Neuronal stem cell (in vitro differentiated cells): Measurements from ENCODE around the gene SNRK.

Experiments used
- DNase-seq: peaks from one replicate; pipeline ENCODE4 v3.0.0-alpha.2; 2013; ENCODE audit warnings: low spot score
- H2AFZ ChIP-seq: one replicate; pipeline ENCODE4 v1.6.1; 2013; ENCODE audit warnings: mild to moderate bottlenecking, low read length, inconsistent platforms
- H2AK5ac ChIP-seq: 2 replicates; pipeline ENCODE4 v1.6.1; 2013; ENCODE audit warnings: low read depth, mild to moderate bottlenecking, inconsistent platforms, low read length, moderate library complexity, mixed read lengths
- H2BK120ac ChIP-seq: 2 replicates; pipeline ENCODE4 v1.6.1; 2013; ENCODE audit warnings: low read depth, mild to moderate bottlenecking, inconsistent platforms, low read length, moderate library complexity, mixed read lengths
- H2BK12ac ChIP-seq: one replicate; pipeline ENCODE4 v1.6.1; 2013; ENCODE audit warnings: low read length, inconsistent platforms
- H2BK15ac ChIP-seq: 2 replicates; pipeline ENCODE4 v1.6.1; 2013; ENCODE audit warnings: mild to moderate bottlenecking, low read length, inconsistent platforms, mixed read lengths
- H2BK5ac ChIP-seq: one replicate; pipeline ENCODE4 v1.6.1; 2013; ENCODE audit warnings: inconsistent platforms, mild to moderate bottlenecking, low read length, moderate library complexity
- H3K14ac ChIP-seq: one replicate; pipeline ENCODE4 v1.6.1; 2013; ENCODE audit warnings: low read length, inconsistent platforms
- H3K18ac ChIP-seq: 2 replicates; pipeline ENCODE4 v1.6.1; 2013; ENCODE audit warnings: low read length, inconsistent platforms
- H3K23ac ChIP-seq: 2 replicates; pipeline ENCODE4 v1.6.1; 2013; ENCODE audit warnings: low read depth, mild to moderate bottlenecking, mixed read lengths, low read length, inconsistent platforms; ENCODE audit not compliant: poor library complexity
- H3K27ac ChIP-seq: replicated peaks from 3 replicates; pipeline ENCODE4 v1.5.1; 2013; ENCODE audit warnings: low read length, inconsistent platforms
- H3K27me3 ChIP-seq, 3 experiments: 2 replicates each; pipeline ENCODE4 v1.6.1; 2013; ENCODE audit warnings: low read length in 3 of 3, mild to moderate bottlenecking in 2 of 3, inconsistent platforms in 1 of 3, low read depth in 1 of 3, mixed read lengths in 1 of 3, moderate library complexity in 1 of 3; ENCODE audit not compliant: control insufficient read depth in 3 of 3, insufficient read depth in 3 of 3
- H3K36me3 ChIP-seq, 2 donors: replicated peaks in 1 of 2; 2 replicates each; pipeline ENCODE4 v1.6.1; 2013; ENCODE audit warnings: low read length in 2 of 2; ENCODE audit not compliant: control insufficient read depth in 2 of 2, insufficient read depth in 2 of 2
- H3K4ac ChIP-seq: 2 replicates; pipeline ENCODE4 v1.6.1; 2013; ENCODE audit warnings: inconsistent platforms, mild to moderate bottlenecking, low read length, moderate library complexity
- H3K4me1 ChIP-seq, 2 donors: 1 replicate in 1 of 2; 2 replicates in 1 of 2; pipeline ENCODE4 v1.6.1; 2013; ENCODE audit warnings: low read length in 2 of 2, low read depth in 1 of 2; ENCODE audit not compliant: control insufficient read depth in 2 of 2, insufficient read depth in 1 of 2
- H3K4me2 ChIP-seq: one replicate; pipeline ENCODE4 v1.6.1; 2013; ENCODE audit warnings: mild to moderate bottlenecking, low read length, inconsistent platforms; ENCODE audit not compliant: insufficient read depth, poor library complexity, severe bottlenecking
- H3K4me3 ChIP-seq, 2 donors: 2 replicates each; pipeline ENCODE4 v1.5.1; 2013; ENCODE audit warnings: low read length in 2 of 2, mild to moderate bottlenecking in 2 of 2, inconsistent platforms in 1 of 2, moderate library complexity in 1 of 2
- H3K79me1 ChIP-seq: one replicate; pipeline ENCODE4 v1.6.1; 2013; ENCODE audit warnings: low read depth, mild to moderate bottlenecking, inconsistent platforms, low read length, moderate library complexity
- H3K9ac ChIP-seq: one replicate; pipeline ENCODE4 v1.6.1; 2013; ENCODE audit warnings: mild to moderate bottlenecking, low read depth, low read length, inconsistent platforms; ENCODE audit not compliant: poor library complexity
- H3K9me3 ChIP-seq, 2 donors: replicated peaks in 1 of 2; 2 replicates each; pipeline versions ENCODE3 to v1.6.1; 2013; ENCODE audit warnings: low read length in 2 of 2, mild to moderate bottlenecking in 2 of 2, inconsistent platforms in 1 of 2, low read depth in 1 of 2, mixed read lengths in 1 of 2, moderate library complexity in 1 of 2; ENCODE audit not compliant: control insufficient read depth in 2 of 2, insufficient read depth in 1 of 2
- H4K8ac ChIP-seq: one replicate; pipeline ENCODE4 v1.6.1; 2013; ENCODE audit warnings: low read depth, mild to moderate bottlenecking, inconsistent platforms, low read length, moderate library complexity
- H4K91ac ChIP-seq: one replicate; pipeline ENCODE4 v1.6.1; 2013; ENCODE audit warnings: low read length, low read depth, mild to moderate bottlenecking, inconsistent platforms; ENCODE audit not compliant: poor library complexity
- WGBS, 2 donors: extraction: QIAGEN DNeasy Blood & Tissue Kit; methylation state at CpG; one replicate each; pipeline ENCODE4 v1.1.7; 2013; ENCODE audit warnings: missing lambda C conversion rate in 2 of 2, mixed read lengths in 1 of 2; ENCODE audit not compliant: insufficient read length in 2 of 2, insufficient replicate concordance in 1 of 2; ENCODE audit errors: extremely low coverage in 2 of 2; 5-methylcytosine and 5-hydroxymethylcytosine counted together

SNRK gene

DNA sequence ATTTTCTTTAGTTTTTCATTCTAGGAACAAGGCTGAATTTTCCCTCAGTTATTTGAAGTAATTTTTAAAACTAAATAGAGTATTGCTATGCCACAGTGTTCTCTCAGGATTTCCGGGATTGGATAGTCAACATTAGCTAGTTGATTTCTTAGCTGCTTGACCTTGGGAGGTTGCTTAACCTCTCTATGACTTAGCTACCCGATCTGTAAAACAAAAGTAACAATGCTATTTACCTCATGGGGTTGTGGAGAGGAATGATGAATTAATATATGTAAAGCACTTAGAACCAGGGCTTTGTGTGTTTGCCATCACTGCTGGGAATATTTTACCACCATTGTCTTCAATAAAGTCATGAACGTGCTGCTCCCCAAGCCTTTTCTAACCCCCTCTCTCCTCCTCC, 57.5 kb downstream of the SNRK start:
- Histone ChIP-seq H2AK5ac (no peak overlapping the region), H2AFZ (no peak overlapping the region), H3K79me1 (no peaks in the 10 kb centered on the region), H2BK5ac (no peak overlapping the region), H3K9ac (no peak overlapping the region), H3K9me3 (peaks cover 4 to 10% of the 10 kb centered on the region in 2 donors), H3K4me2 (no peak overlapping the region), H3K27ac (no peak overlapping the region), H3K23ac (no peak overlapping the region), H2BK12ac (no peak overlapping the region), H3K14ac (no peak overlapping the region), H3K18ac (no peak overlapping the region), H3K27me3 (no peaks in the 10 kb centered on the region), H3K4me1 (peaks cover 0 to 4% of the 10 kb centered on the region in 2 donors), H4K91ac (no peak overlapping the region), H2BK120ac (no peak overlapping the region), H3K4me3 (no peak overlapping the region), H4K8ac (no peak overlapping the region), H3K4ac (no peak overlapping the region), H2BK15ac (no peak overlapping the region), H3K36me3 (peaks cover 23 to 94% of the 10 kb centered on the region in 2 donors)
- no CpG with 5 or more reads among the region's 3 CpGs for WGBS, 2 donors
- no peak for DNase-seq

DNA sequence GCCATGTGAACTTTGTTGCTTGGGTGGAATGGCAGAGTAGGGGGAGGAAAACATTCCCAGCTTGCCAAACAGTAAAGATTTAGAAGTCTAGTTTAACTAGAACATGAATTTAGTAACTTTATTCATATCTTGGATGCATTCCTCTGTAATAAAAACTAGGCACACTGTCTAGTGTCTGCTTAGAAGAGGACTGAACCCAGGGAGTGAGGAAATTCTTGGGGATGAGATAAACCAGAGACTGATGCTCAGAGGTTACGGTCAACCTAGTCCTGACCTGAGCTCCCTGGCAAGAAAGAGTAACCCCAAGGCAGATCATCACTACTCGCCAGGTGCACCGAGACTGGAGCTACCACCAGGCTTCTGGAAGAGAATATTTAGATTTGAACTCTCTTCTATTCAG, 58.2 kb downstream of the SNRK start:
- Histone ChIP-seq H2AK5ac (no peak overlapping the region), H3K79me1 (no peaks in the 10 kb centered on the region), H2BK15ac (no peak overlapping the region), H2BK5ac (no peak overlapping the region), H3K36me3 (peaks cover 21 to 96% of the 10 kb centered on the region in 2 donors), H3K18ac (no peak overlapping the region), H2BK120ac (no peak overlapping the region), H3K9ac (no peak overlapping the region), H3K27ac (no peak overlapping the region), H4K8ac (no peak overlapping the region), H3K4me2 (no peak overlapping the region), H3K23ac (no peak overlapping the region), H3K27me3 (no peaks in the 10 kb centered on the region), H3K4me1 (peaks cover 0 to 4% of the 10 kb centered on the region in 2 donors), H4K91ac (no peak overlapping the region), H2BK12ac (no peak overlapping the region), H3K4ac (no peak overlapping the region), H3K4me3 (no peak overlapping the region), H2AFZ (no peak overlapping the region), H3K9me3 (peaks cover 0 to 5% of the 10 kb centered on the region in 2 donors), H3K14ac (no peak overlapping the region)
- DNase-seq, result no peak
- no CpG with 5 or more reads among the region's 3 CpGs for WGBS, 2 donors

DNA sequence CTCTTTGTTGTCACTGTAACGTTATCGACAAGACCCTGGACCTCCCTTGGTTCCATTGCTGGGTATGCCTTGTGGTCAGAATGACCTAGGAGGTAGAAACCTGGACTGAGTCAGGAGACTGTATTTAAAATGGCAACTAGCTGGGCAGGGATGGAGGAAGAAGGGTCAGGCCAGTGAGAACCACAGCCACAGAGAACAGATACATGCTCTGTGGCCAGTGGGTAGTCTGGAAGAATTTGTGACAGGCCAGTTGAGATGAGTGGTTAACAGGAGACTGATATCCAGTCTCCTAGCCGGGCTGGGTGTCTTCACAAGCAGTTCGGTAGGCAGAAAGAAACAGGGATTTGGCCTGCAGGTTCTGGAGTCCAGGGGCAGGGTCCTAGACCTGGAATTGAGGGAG, 58.9 kb downstream of the SNRK start:
- no peak overlapping the region for H3K9ac ChIP-seq
- no peak overlapping the region for H2AK5ac ChIP-seq
- H3K36me3 ChIP-seq, result peaks cover 21 to 98% of the 10 kb centered on the region in 2 donors
- WGBS, 2 donors, result no CpG with 5 or more reads among the region's 4 CpGs
- no peak for DNase-seq
- no peak overlapping the region for H2AFZ ChIP-seq
- no peaks in the 10 kb centered on the region for H3K27me3 ChIP-seq
- no peak overlapping the region for H3K4me2 ChIP-seq
- no peak overlapping the region for H2BK12ac ChIP-seq
- H4K91ac ChIP-seq, result no peak overlapping the region
- H3K14ac ChIP-seq, result no peak overlapping the region
- H3K27ac ChIP-seq, result no peak overlapping the region
- H3K23ac ChIP-seq, result no peak overlapping the region
- H2BK120ac ChIP-seq, result no peak overlapping the region
- H3K79me1 ChIP-seq, result no peaks in the 10 kb centered on the region
- H3K4ac ChIP-seq, result no peak overlapping the region
- no peak overlapping the region for H2BK15ac ChIP-seq
- no peak overlapping the region for H3K18ac ChIP-seq
- no peak overlapping the region for H3K4me3 ChIP-seq
- H4K8ac ChIP-seq, result no peak overlapping the region
- peaks cover 0 to 2% of the 10 kb centered on the region in 2 donors for H3K9me3 ChIP-seq
- peaks cover 0 to 4% of the 10 kb centered on the region in 2 donors for H3K4me1 ChIP-seq
- H2BK5ac ChIP-seq, result no peak overlapping the region

DNA sequence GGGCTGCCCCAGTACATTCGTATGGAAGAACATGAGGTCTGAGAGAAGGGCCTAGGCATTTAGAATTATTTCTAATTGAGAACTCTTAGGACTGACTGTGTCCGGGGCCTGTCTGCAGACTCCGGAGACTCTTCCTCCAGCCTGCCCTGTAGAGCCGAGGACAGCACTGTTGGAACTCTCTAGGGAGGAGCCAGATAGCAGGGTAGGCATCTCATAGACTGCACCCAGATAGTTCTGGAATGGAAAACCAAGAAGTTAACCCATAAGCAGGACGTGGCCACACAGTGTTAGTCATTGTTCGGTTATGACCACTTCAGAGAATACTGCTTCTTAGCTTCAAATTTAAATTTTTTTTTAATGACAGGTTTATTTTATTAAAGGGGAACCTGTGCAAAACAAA, 59.5 kb downstream of the SNRK start:
- no peak overlapping the region for H2BK5ac ChIP-seq
- DNase-seq, result no peak
- H3K23ac ChIP-seq, result no peak overlapping the region
- no peak overlapping the region for H3K9ac ChIP-seq
- H2BK15ac ChIP-seq, result no peak overlapping the region
- no peaks in the 10 kb centered on the region for H3K27me3 ChIP-seq
- H2BK12ac ChIP-seq, result no peak overlapping the region
- no peak overlapping the region for H2AK5ac ChIP-seq
- H2BK120ac ChIP-seq, result no peak overlapping the region
- H3K79me1 ChIP-seq, result no peaks in the 10 kb centered on the region
- WGBS, 2 donors, result no CpG with 5 or more reads among the region's 6 CpGs
- H3K27ac ChIP-seq, result no peak overlapping the region
- H2AFZ ChIP-seq, result no peak overlapping the region
- no peak overlapping the region for H3K4me2 ChIP-seq
- peaks cover 0 to 4% of the 10 kb centered on the region in 2 donors for H3K4me1 ChIP-seq
- H3K4ac ChIP-seq, result no peak overlapping the region
- no peak overlapping the region for H3K14ac ChIP-seq
- no peak overlapping the region for H4K91ac ChIP-seq
- H4K8ac ChIP-seq, result no peak overlapping the region
- peaks cover 19 to 98% of the 10 kb centered on the region in 2 donors for H3K36me3 ChIP-seq
- H3K4me3 ChIP-seq, result no peak overlapping the region
- no peaks in the 10 kb centered on the region for H3K9me3 ChIP-seq
- no peak overlapping the region for H3K18ac ChIP-seq
